RWPE2 (cell line): ENCODE data around the gene PIEZO1.

ENCODE experiments used
- ATAC-seq: fragments of 200-7000 bp; cut with Tn5 transposase; 3 replicates; pipeline ENCODE4 v1.9.1; 2021; ENCODE audit warnings: low read depth
- DNase-seq: peaks from one replicate; pipeline ENCODE4 v3.0.0-alpha.2; 2020; ENCODE audit warnings: low spot score
- H3K27ac ChIP-seq: fragments of 450-650 bp; 2 replicates; pipeline ENCODE4 v1.5.1; 2017; ENCODE audit warnings: mild to moderate bottlenecking; ENCODE audit not compliant: poor library complexity, severe bottlenecking
- H3K27me3 ChIP-seq: fragments of 250-450 bp; sonication (Bioruptor Pico); 2 replicates; pipeline ENCODE4 v1.5.1; 2021; ENCODE audit warnings: mild to moderate bottlenecking, moderate library complexity; ENCODE audit not compliant: insufficient read depth, poor library complexity, severe bottlenecking
- H3K36me3 ChIP-seq: fragments of 250-450 bp; sonication (Bioruptor Pico); 2 replicates; pipeline ENCODE4 v1.5.1; 2020; ENCODE audit warnings: low read depth, mild to moderate bottlenecking, moderate library complexity
- H3K4me1 ChIP-seq: fragments of 250-450 bp; sonication (Bioruptor Pico); 2 replicates; pipeline ENCODE4 v1.5.1; 2021; ENCODE audit warnings: mild to moderate bottlenecking, moderate library complexity; ENCODE audit not compliant: insufficient read depth, poor library complexity, severe bottlenecking
- H3K4me3 ChIP-seq: fragments of 250-450 bp; sonication (Bioruptor Pico); 2 replicates; pipeline ENCODE4 v1.5.1; 2021; ENCODE audit warnings: mild to moderate bottlenecking, moderate library complexity; ENCODE audit not compliant: severe bottlenecking
- H3K9me3 ChIP-seq: fragments of 250-450 bp; sonication (Bioruptor Pico); 2 replicates; pipeline ENCODE4 v1.5.1; 2021; ENCODE audit warnings: mild to moderate bottlenecking, moderate library complexity; ENCODE audit not compliant: severe bottlenecking
- CTCF ChIP-seq: fragments of 450-650 bp; IDR thresholded peaks from one replicate; pipeline ENCODE4 v1.5.1; 2017; ENCODE audit warnings: mild to moderate bottlenecking, moderate library complexity; ENCODE audit not compliant: poor library complexity, severe bottlenecking

The PIEZO1 gene

GRCh38 chr16:88726981-88727380 lies 58.0 kb downstream of the PIEZO1 start:
- ATAC-seq (no peak), DNase-seq (no peak)
- Histone ChIP-seq H3K27ac (no peak overlapping the region), H3K4me3 (no peak overlapping the region), H3K27me3 (no peaks in the 10 kb centered on the region), H3K9me3 (no peaks in the 10 kb centered on the region), H3K4me1 (no peaks in the 10 kb centered on the region), H3K36me3 (peaks cover 74% of the 10 kb centered on the region)
- TF ChIP-seq CTCF = no peak

GRCh38 chr16:88726408-88726749 lies 58.6 kb downstream of the PIEZO1 start:
- Histone ChIP-seq H3K27ac (no peak overlapping the region), H3K27me3 (no peaks in the 10 kb centered on the region), H3K4me1 (no peaks in the 10 kb centered on the region), H3K9me3 (no peaks in the 10 kb centered on the region), H3K36me3 (peaks cover 79% of the 10 kb centered on the region), H3K4me3 (no peak overlapping the region)
- no peak for DNase-seq
- no peak for ATAC-seq
- TF ChIP-seq CTCF = no peak

GRCh38 chr16:88725609-88726407 lies 59.2 kb downstream of the PIEZO1 start:
- H3K27ac ChIP-seq = no peak overlapping the region
- no peaks in the 10 kb centered on the region for H3K27me3 ChIP-seq
- H3K4me3 ChIP-seq = no peak overlapping the region
- DNase-seq (no peak), ATAC-seq (no peak)
- no peak for TF ChIP-seq CTCF
- H3K9me3 ChIP-seq = no peaks in the 10 kb centered on the region
- H3K4me1 ChIP-seq = no peaks in the 10 kb centered on the region
- H3K36me3 ChIP-seq = peaks cover 79% of the 10 kb centered on the region

- no peaks in the 10 kb centered on the region for H3K27me3 ChIP-seq
- H3K36me3 ChIP-seq = peaks cover 76% of the 10 kb centered on the region
- no peak for TF ChIP-seq CTCF
- H3K4me1 ChIP-seq = no peaks in the 10 kb centered on the region
- DNase-seq (no peak), ATAC-seq (no peak)
- H3K27ac ChIP-seq = no peak overlapping the region
- H3K9me3 ChIP-seq = no peaks in the 10 kb centered on the region
- no peak overlapping the region for H3K4me3 ChIP-seq
Observed at GRCh38 chr16:88724855-88725555, 60.0 kb downstream of the PIEZO1 start.

GRCh38 chr16:88723911-88724310 lies 61.1 kb downstream of the PIEZO1 start:
- H3K4me3 ChIP-seq = no peak overlapping the region
- ATAC-seq = no peak
- H3K36me3 ChIP-seq = peaks cover 85% of the 10 kb centered on the region
- TF ChIP-seq CTCF = no peak
- no peaks in the 10 kb centered on the region for H3K4me1 ChIP-seq
- no peak overlapping the region for H3K27ac ChIP-seq
- DNase-seq = no peak
- H3K27me3 ChIP-seq = no peaks in the 10 kb centered on the region
- H3K9me3 ChIP-seq = no peaks in the 10 kb centered on the region
